HG03571 (cell line): Measurements from ENCODE around the gene PRM1.

Source experiments
- ATAC-seq: cut with Tn5 transposase; IDR thresholded peaks from one replicate; pipeline ENCODE4 v1.9.1; 2021; ENCODE audit not compliant: unreplicated experiment

The PRM1 gene

GRCh38 chr16:11273721-11274324 is 7.3 kb downstream of the PRM1 start:
- no peak for ATAC-seq

GRCh38 chr16:11272921-11273720 is 8.0 kb downstream of the PRM1 start, which contains the start of gene PRM3:
Gene PRM3, minus strand, starts transcription at chr16:11273629. Its CDS starts 34 bp downstream, at chr16:11273595.
- ATAC-seq = no peak

- no peak for ATAC-seq
Observed at GRCh38 chr16:11272484-11272883, 8.6 kb downstream of the PRM1 start.

GRCh38 chr16:11271610-11272009 is 9.5 kb downstream of the PRM1 start:
- ATAC-seq = no peak

GRCh38 chr16:11270602-11271162 is 10.4 kb downstream of the PRM1 start:
- ATAC-seq = no peak

- no peak for ATAC-seq
Observed at GRCh38 chr16:11268921-11269375, 12.2 kb downstream of the PRM1 start, which contains the start of gene TNP2. Gene TNP2, minus strand, starts transcription at chr16:11269325. Its CDS starts 63 bp downstream, at chr16:11269262.

- no peak for ATAC-seq
Observed at GRCh38 chr16:11265124-11265523, 16.0 kb downstream of the PRM1 start.

- ATAC-seq = no peak
Observed at GRCh38 chr16:11264155-11264832, 16.8 kb downstream of the PRM1 start.

GRCh38 chr16:11263737-11264136 is 17.4 kb downstream of the PRM1 start:
- no peak for ATAC-seq

- ATAC-seq = no peak
Observed at GRCh38 chr16:11262915-11263314, 18.2 kb downstream of the PRM1 start.

GRCh38 chr16:11260596-11260966 is 20.5 kb downstream of the PRM1 start:
- no peak for ATAC-seq

- no peak for ATAC-seq
Observed at GRCh38 chr16:11259655-11260595, 21.2 kb downstream of the PRM1 start.

- ATAC-seq = no peak
Observed at GRCh38 chr16:11258553-11259492, 22.3 kb downstream of the PRM1 start.

GRCh38 chr16:11257131-11257938 is 23.8 kb downstream of the PRM1 start:
- ATAC-seq = no peak

GRCh38 chr16:11256661-11257130 is 24.4 kb downstream of the PRM1 start:
- ATAC-seq = no peak

- ATAC-seq = peak; percentile 51
Observed at GRCh38 chr16:11255737-11256660, 25.1 kb downstream of the PRM1 start, which contains the start of gene SOCS1. Gene SOCS1, minus strand, starts transcription at chr16:11256204. Its CDS starts 726 bp downstream, at chr16:11255478.
